GM23248 (cell line): ENCODE results near the gene SAXO1. TPM values are rescaled to one million over a fixed set of nuclear protein-coding genes. Genes with fewer than 3 reads are reported as not detected.

Experiments
- DNase-seq: peaks from one replicate; pipeline ENCODE4 v3.0.0-alpha.2; 2015
- H2AFZ ChIP-seq: fragments of 200-600 bp; sonication (generic); 2 replicates; pipeline ENCODE4 v1.6.1; 2016; ENCODE audit warnings: antibody characterized with exemption
- H3F3A ChIP-seq: fragments of 200-600 bp; sonication (generic); 2 replicates; pipeline ENCODE4 v1.6.1; 2016; ENCODE audit warnings: mild to moderate bottlenecking, antibody characterized with exemption, mixed run types; ENCODE audit not compliant: insufficient read depth
- H3K27ac ChIP-seq: fragments of 200-600 bp; sonication (generic); 2 replicates; pipeline ENCODE4 v1.5.1; 2016; ENCODE audit warnings: mild to moderate bottlenecking
- H3K27me3 ChIP-seq: fragments of 200-600 bp; sonication (generic); replicated peaks from 2 replicates; pipeline ENCODE4 v1.6.1; 2016; ENCODE audit warnings: mild to moderate bottlenecking; ENCODE audit not compliant: insufficient read depth
- H3K36me3 ChIP-seq: fragments of 200-600 bp; sonication (generic); 2 replicates; pipeline ENCODE4 v1.6.1; 2016; ENCODE audit warnings: low read depth, mild to moderate bottlenecking
- H3K4me1 ChIP-seq: fragments of 200-600 bp; sonication (generic); 2 replicates; pipeline ENCODE4 v1.6.1; 2016; ENCODE audit warnings: mild to moderate bottlenecking; ENCODE audit not compliant: insufficient read depth
- H3K4me2 ChIP-seq: fragments of 200-600 bp; sonication (generic); one replicate; pipeline ENCODE4 v1.6.1; 2016; ENCODE audit warnings: mild to moderate bottlenecking; ENCODE audit not compliant: unreplicated experiment
- H3K4me3 ChIP-seq: fragments of 200-600 bp; sonication (generic); 2 replicates; pipeline ENCODE4 v1.5.1; 2016; ENCODE audit warnings: mild to moderate bottlenecking
- H3K79me2 ChIP-seq: fragments of 200-600 bp; sonication (generic); 2 replicates; pipeline ENCODE4 v1.6.1; 2016; ENCODE audit warnings: mild to moderate bottlenecking; ENCODE audit not compliant: insufficient read depth
- H3K9ac ChIP-seq: fragments of 200-600 bp; sonication (generic); 2 replicates; pipeline ENCODE4 v1.6.1; 2016; ENCODE audit warnings: mild to moderate bottlenecking
- H3K9me2 ChIP-seq: fragments of 200-600 bp; sonication (generic); 2 replicates; pipeline ENCODE4 v1.6.1; 2016; ENCODE audit warnings: mixed run types, mild to moderate bottlenecking, moderate library complexity; ENCODE audit not compliant: insufficient read depth
- H3K9me3 ChIP-seq: fragments of 200-600 bp; sonication (generic); one replicate; pipeline ENCODE4 v1.6.1; 2017; ENCODE audit warnings: low read depth
- H4K20me1 ChIP-seq: fragments of 200-600 bp; sonication (generic); 2 replicates; pipeline ENCODE4 v1.6.0; 2016; ENCODE audit not compliant: insufficient read depth
- EZH2 ChIP-seq: fragments of 200-600 bp; sonication (generic); IDR thresholded peaks from 2 replicates; pipeline ENCODE4 v1.6.1; 2018; ENCODE audit warnings: antibody characterized with exemption, mild to moderate bottlenecking; ENCODE audit not compliant: insufficient read depth, poor library complexity, severe bottlenecking
- EZH2phosphoT487 ChIP-seq: fragments of 200-600 bp; sonication (generic); IDR thresholded peaks from 2 replicates; pipeline ENCODE4 v1.6.1; 2018; ENCODE audit warnings: antibody characterized with exemption, moderate library complexity, mild to moderate bottlenecking, low read depth; ENCODE audit not compliant: insufficient read depth
- WGBS, 2 experiments: methylation state at CpG; one replicate each; pipeline ENCODE4 v1.1.6; 2015 to 2017; ENCODE audit warnings: low lambda C conversion rate in 2 of 2, low coverage in 1 of 2; ENCODE audit errors: missing lambda C conversion rate in 2 of 2; 5-methylcytosine and 5-hydroxymethylcytosine counted together
- in situ Hi-C: fragments of 300-500 bp; cut with MboI; formaldehyde crosslinking; loops from 2 replicates; pipeline ENCODE4 v1.15.0; 2020
- polyA plus RNA-seq: library from polyadenylated mRNA; unstranded; fragments of >200 nt; fragmentation: Nextera tagmentation; extraction: Ambion mirVana; gene quantifications from 2 replicates; pipeline ENCODE4 v1.2.1, GENCODE V29; 2016
- total RNA-seq: library from RNA; depleted of rRNA; stranded (reverse); fragments of >200 nt; shearing (Covaris generic); gene quantifications from 2 replicates; pipeline ENCODE4 v1.2.3, GENCODE V29; 2014

The SAXO1 gene
- total and polyA plus RNA-seq, 2 experiments from 2014 or later = 0.83 TPM; not detected in 1

DNA sequence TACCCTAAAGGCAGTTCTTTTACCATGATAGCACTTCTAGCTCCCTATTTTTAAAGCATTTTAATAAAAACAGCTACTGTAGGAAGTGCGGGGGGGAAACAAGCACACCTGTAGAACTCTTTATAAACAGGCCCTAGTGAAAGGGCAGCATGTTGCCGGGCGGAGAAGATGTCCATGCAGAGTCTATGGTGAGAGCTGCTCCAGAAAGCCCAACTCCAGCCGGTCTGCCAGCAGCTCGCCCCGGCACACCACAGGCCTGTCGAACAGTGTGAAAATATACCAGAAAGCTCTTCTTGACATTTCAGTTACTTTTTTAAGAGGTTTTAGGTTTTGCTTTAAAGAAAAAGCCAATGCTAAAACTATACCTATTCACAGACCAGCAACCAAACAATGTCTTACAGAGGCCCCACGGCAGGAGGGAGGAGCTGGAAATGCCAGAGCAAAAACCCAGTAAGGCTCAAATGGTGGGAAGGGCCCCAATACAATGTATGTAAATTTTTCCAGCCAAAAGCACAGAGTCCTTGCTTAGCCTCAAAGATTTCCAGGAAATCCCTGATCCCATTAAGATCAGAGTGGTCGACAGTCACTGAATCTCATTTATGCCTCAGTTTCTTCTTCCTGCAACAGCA is 121.2 kb downstream of the SAXO1 start:
- no peak for TF ChIP-seq EZH2
- TF ChIP-seq EZH2phosphoT487 = no peak
- in situ Hi-C loops = no loop called here

GRCh38 chr9:18910916-18911315 is 122.1 kb downstream of the SAXO1 start:
- peaks cover 15% of the 10 kb centered on the region for H3K36me3 ChIP-seq
- H3K4me2 ChIP-seq = no peak overlapping the region
- H3K4me1 ChIP-seq = peaks cover 10% of the 10 kb centered on the region
- 70 to 71% methylated on average over 6 of the region's 6 CpGs for WGBS, 2 experiments
- in situ Hi-C loops = no loop called here
- no peaks in the 10 kb centered on the region for H3K79me2 ChIP-seq
- no peak overlapping the region for H3K4me3 ChIP-seq
- no peak overlapping the region for H3K9ac ChIP-seq
- no peaks in the 10 kb centered on the region for H3K9me3 ChIP-seq
- H4K20me1 ChIP-seq = no peaks in the 10 kb centered on the region
- no peak overlapping the region for H2AFZ ChIP-seq
- H3K27ac ChIP-seq = no peak overlapping the region
- TF ChIP-seq EZH2 (no peak), EZH2phosphoT487 (no peak)
- no peak for DNase-seq
- no peaks in the 10 kb centered on the region for H3K9me2 ChIP-seq
- H3K27me3 ChIP-seq = no peaks in the 10 kb centered on the region
- H3F3A ChIP-seq = peaks cover 46% of the 10 kb centered on the region

More for the DNA sequence above, 121.2 kb downstream of the SAXO1 start:
- no peak overlapping the region for H2AFZ ChIP-seq
- no peaks in the 10 kb centered on the region for H3K9me2 ChIP-seq
- DNase-seq = no peak
- 94 to 99% methylated on average over 9 of the region's 9 CpGs for WGBS, 2 experiments
- H3K36me3 ChIP-seq = peaks cover 15% of the 10 kb centered on the region
- no peaks in the 10 kb centered on the region for H4K20me1 ChIP-seq
- no peaks in the 10 kb centered on the region for H3K9me3 ChIP-seq
- H3K79me2 ChIP-seq = no peaks in the 10 kb centered on the region
- no peak overlapping the region for H3K9ac ChIP-seq
- H3F3A ChIP-seq = peaks cover 42% of the 10 kb centered on the region
- H3K4me3 ChIP-seq = no peak overlapping the region
- H3K27ac ChIP-seq = no peak overlapping the region
- H3K4me1 ChIP-seq = peaks cover 6% of the 10 kb centered on the region
- H3K4me2 ChIP-seq = no peak overlapping the region
- H3K27me3 ChIP-seq = no peaks in the 10 kb centered on the region

DNA sequence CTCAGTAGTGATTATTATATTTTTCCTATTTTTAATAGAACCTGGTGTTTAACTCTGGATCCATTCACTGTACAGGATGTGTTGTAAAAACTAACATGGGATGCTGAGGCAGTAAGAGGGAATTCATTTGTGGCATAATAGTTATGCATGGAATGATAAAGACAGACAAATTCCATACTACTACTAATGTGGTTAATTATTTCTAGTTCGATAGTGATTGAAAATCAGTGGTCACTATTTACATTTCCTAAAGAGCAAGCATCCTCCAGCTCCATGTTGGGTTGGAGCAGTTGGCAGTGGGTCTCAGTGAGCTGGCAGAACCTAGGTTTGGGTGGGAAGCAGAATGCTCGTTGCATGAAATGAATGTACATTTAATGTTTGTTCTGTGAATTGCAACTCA is 122.6 kb downstream of the SAXO1 start:
- H3K27me3 ChIP-seq = no peaks in the 10 kb centered on the region
- H3K36me3 ChIP-seq = peaks cover 15% of the 10 kb centered on the region
- no peak overlapping the region for H3K9ac ChIP-seq
- H3K9me3 ChIP-seq = no peaks in the 10 kb centered on the region
- no peak overlapping the region for H2AFZ ChIP-seq
- peaks cover 13% of the 10 kb centered on the region for H3K4me1 ChIP-seq
- no peak for DNase-seq
- H3K79me2 ChIP-seq = no peaks in the 10 kb centered on the region
- in situ Hi-C loops = no loop called here
- H3K9me2 ChIP-seq = no peaks in the 10 kb centered on the region
- no peak for TF ChIP-seq EZH2
- no peak for TF ChIP-seq EZH2phosphoT487
- H3F3A ChIP-seq = peaks cover 47% of the 10 kb centered on the region
- no peak overlapping the region for H3K4me2 ChIP-seq
- no peaks in the 10 kb centered on the region for H4K20me1 ChIP-seq
- no peak overlapping the region for H3K4me3 ChIP-seq
- WGBS, 2 experiments = 64 to 85% methylated on average over 2 of the region's 2 CpGs
- H3K27ac ChIP-seq = no peak overlapping the region

- no peak overlapping the region for H2AFZ ChIP-seq
- DNase-seq = no peak
- H3K9ac ChIP-seq = no peak overlapping the region
- 66 to 79% methylated on average over 16 to 17 of the region's 17 CpGs for WGBS, 2 experiments
- in situ Hi-C loops = no loop called here
- peaks cover 53% of the 10 kb centered on the region for H3F3A ChIP-seq
- no peaks in the 10 kb centered on the region for H3K27me3 ChIP-seq
- H3K4me3 ChIP-seq = no peak overlapping the region
- no peaks in the 10 kb centered on the region for H4K20me1 ChIP-seq
- H3K4me2 ChIP-seq = no peak overlapping the region
- H3K9me3 ChIP-seq = no peaks in the 10 kb centered on the region
- H3K36me3 ChIP-seq = peaks cover 15% of the 10 kb centered on the region
- no peaks in the 10 kb centered on the region for H3K79me2 ChIP-seq
- peaks cover 21% of the 10 kb centered on the region for H3K4me1 ChIP-seq
- TF ChIP-seq EZH2phosphoT487 = no peak
- H3K9me2 ChIP-seq = no peaks in the 10 kb centered on the region
- H3K27ac ChIP-seq = no peak overlapping the region
Observed at GRCh38 chr9:18909140-18910018, 123.6 kb downstream of the SAXO1 start.
